Heart left ventricle (tissue), 13 donors: ENCODE measurements around the gene NAT14.

ENCODE experiments used
- CTCF ChIP-seq, 12 donors: fragments of 200-600 bp; sonication (generic) in 4 of 12; IDR thresholded peaks; one replicate each; pipeline versions ENCODE4 v1.5.0 to v1.8.0; 2018 to 2022; ENCODE audit warnings: antibody characterized with exemption in 12 of 12, mild to moderate bottlenecking in 5 of 12
- POLR2A ChIP-seq, 2 donors: fragments of 450-650 bp; IDR thresholded peaks; one replicate each; pipeline ENCODE4 v1.6.1; 2017; ENCODE audit warnings: antibody characterized with exemption in 2 of 2, mild to moderate bottlenecking in 2 of 2, moderate library complexity in 2 of 2
- donor health status: ischemic (EF 13 %, LVEDD 7.1; RV severe dilation, severe dysfunction).
- donor health status: DM: no; HTN: yes; CAD: no.
- donor health status: DM: no; HTN: no; CAD: no.
- donor health status: ischemic (EF 25% LVEDD 6.9; RV normal size, moderate dysfunction).
- donor health status: ischemic (EF 25% LVEDD 5.7; RV mildly dilated, moderate dysfunction).
- donor health status: ischemic (EF 35%, LVEDD 5.7; RV mildly dilated, moderate dysfunction).
- donor health status: nonischemic (EF 11% LVEDD 7.7; RV severe dilation, severe dysfunction).
- donor health status: DM: yes; HTN: yes; CAD: no.
- donor health status: PGD.
- donor health status: ischemic (EF 29% LVEDD 5.4; RV normal size, mild dysfunction).
- donor health status: nonischemic (EF 23%, LVEDD 6.1; RV moderate dilation, normal function).

- TF ChIP-seq POLR2A (IDR thresholded peaks at IDR 0.05) (no peak), CTCF (IDR thresholded peaks at IDR 0.05) (no peak)
These were observed 7.5 kb downstream of the NAT14 start for GRCh38 chr19:55492362-55492944.
